Left lung (tissue), 10 donors: Measurements from ENCODE around the gene AKAP13. TPM values are rescaled to one million over a fixed set of nuclear protein-coding genes. Genes with fewer than 3 reads are reported as not detected.

Experiments used
- ATAC-seq: fragments of 200-7000 bp; cut with Tn5 transposase; one replicate; pipeline ENCODE4 v1.9.1; 2020; ENCODE audit warnings: moderate library complexity
- DNase-seq, 4 donors: peaks; one replicate each; pipeline ENCODE4 v3.0.0-alpha.2; 2013 to 2020
- H3K27ac ChIP-seq, 2 donors: fragments of 200-600 bp; sonication (generic) in 1 of 2; one replicate each; pipeline versions ENCODE4 v1.5.0 to v1.8.0; 2020 to 2021
- H3K27me3 ChIP-seq, 2 donors: fragments of 200-600 bp; sonication (generic) in 1 of 2; one replicate each; pipeline versions ENCODE4 v1.5.0 to v1.8.0; 2020 to 2021
- H3K36me3 ChIP-seq, 2 donors: fragments of 200-600 bp; sonication (generic) in 1 of 2; one replicate each; pipeline versions ENCODE4 v1.5.0 to v1.8.0; 2020 to 2021
- H3K4me1 ChIP-seq, 2 donors: fragments of 200-600 bp; one replicate each; pipeline ENCODE4 v1.8.0; 2021
- H3K4me3 ChIP-seq, 2 donors: fragments of 200-600 bp; sonication (generic) in 1 of 2; one replicate each; pipeline versions ENCODE4 v1.5.0 to v1.8.0; 2020 to 2021; ENCODE audit warnings: mild to moderate bottlenecking in 1 of 2
- H3K9me3 ChIP-seq, 2 donors: fragments of 200-600 bp; sonication (generic) in 1 of 2; one replicate each; pipeline versions ENCODE4 v1.5.0 to v1.8.0; 2020 to 2021
- CTCF ChIP-seq, 2 donors: fragments of 200-600 bp; sonication (generic) in 1 of 2; IDR thresholded peaks; one replicate each; pipeline versions ENCODE4 v1.5.0 to v1.8.0; 2021; ENCODE audit warnings: antibody characterized with exemption in 2 of 2
- intact Hi-C, 2 donors: fragments of 100-400 bp; cut with DNase I; formaldehyde crosslinking; loops; one replicate each; pipeline versions ENCODE4 v1.11.2 to v1.14.2; 2022
- polyA plus RNA-seq, 6 donors: library from polyadenylated mRNA; unstranded; fragments of 120-200 nt; gene quantifications; one replicate each; pipeline ENCODE4 v1.2.1, GENCODE V29; 2013; ENCODE audit not compliant: insufficient read length in 6 of 6
- total RNA-seq, 2 donors: library from RNA; stranded (reverse); fragmentation: NEBNext Ultra II Directional; extraction: Animal tissue kit (Norgen Biotek cat#: 25700); gene quantifications; one replicate each; pipeline ENCODE4 v1.2.1, GENCODE V29; 2021
- donor health status: DM: no; HTN: yes; CAD: no.
- donor health status: DM: no; HTN: no; CAD: no.

Gene AKAP13
- total and polyA plus RNA-seq, 8 donors, result 93.6 to 346 (median 102) TPM

- Histone ChIP-seq H3K4me1 (peaks cover 10 to 34% of the 10 kb centered on the region in 2 donors), H3K27ac (peak overlapping the region; percentile 90 to 96), H3K36me3 (no peaks in the 10 kb centered on the region), H3K9me3 (no peaks in the 10 kb centered on the region), H3K4me3 (peak overlapping the region; percentile 73 to 79), H3K27me3 (peaks cover 0 to 7% of the 10 kb centered on the region in 2 donors)
- peak in 2 of 4 donors; percentile 53 to 90 for DNase-seq
- TF ChIP-seq CTCF (IDR thresholded peaks at IDR 0.05), result no peak
- intact Hi-C loops, result no loop called here
- ATAC-seq, result peak; percentile 66
Measured at GRCh38 chr15:85380812-85381642, 624 bp downstream of the AKAP13 start.

DNA sequence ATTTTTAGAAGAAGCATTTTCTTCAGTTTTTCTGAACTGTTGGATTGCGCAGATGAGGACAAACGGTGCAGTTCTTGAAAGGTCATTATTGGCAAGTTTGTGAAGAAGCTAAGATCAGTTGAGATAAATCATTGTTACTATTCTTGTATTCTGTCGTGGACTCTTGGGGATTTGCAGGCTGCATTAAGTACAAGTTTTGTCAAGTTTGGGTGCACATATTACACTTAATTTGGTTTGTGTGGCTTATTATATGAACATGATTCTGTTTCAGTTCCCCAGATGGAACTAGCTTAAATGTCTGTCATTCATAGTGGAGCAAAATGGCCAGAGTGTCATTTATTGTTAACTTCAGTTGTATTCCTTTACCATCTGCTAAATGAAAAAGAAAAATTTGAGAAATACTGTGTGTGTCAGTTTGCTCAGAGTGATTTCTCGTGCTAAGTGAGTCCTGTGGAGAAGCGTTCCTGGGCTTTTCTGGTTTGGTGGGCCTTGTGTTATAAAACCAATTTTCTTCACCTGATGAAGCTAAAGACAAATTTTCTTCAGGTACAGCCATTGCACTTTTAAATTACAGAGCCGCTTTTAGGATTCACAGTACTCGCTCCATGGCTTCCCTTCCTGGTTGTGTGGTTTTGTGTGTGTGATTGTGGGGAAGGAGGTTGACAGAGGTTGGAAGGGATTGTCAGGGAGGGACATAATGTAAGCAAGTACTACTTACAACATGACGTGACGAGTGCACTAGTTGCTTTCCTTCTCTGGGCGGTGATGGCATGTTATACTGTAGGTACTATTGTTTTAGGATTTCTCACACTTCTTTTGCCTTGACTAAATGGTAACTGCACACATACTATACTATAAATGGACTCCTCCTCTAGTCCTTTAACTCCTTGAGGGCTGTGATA lies 1.7 kb downstream of the AKAP13 start:
- peaks cover 0 to 7% of the 10 kb centered on the region in 2 donors for H3K27me3 ChIP-seq
- H3K9me3 ChIP-seq, result no peaks in the 10 kb centered on the region
- H3K4me3 ChIP-seq, result peak overlapping the region; percentile 73 to 79
- no peak for TF ChIP-seq CTCF (IDR thresholded peaks at IDR 0.05)
- ATAC-seq (no peak), DNase-seq (no peak)
- H3K4me1 ChIP-seq, result peaks cover 10 to 34% of the 10 kb centered on the region in 2 donors
- no peaks in the 10 kb centered on the region for H3K36me3 ChIP-seq
- intact Hi-C loops, result no loop called here
- H3K27ac ChIP-seq, result peak overlapping the region; percentile 90 to 96

GRCh38 chr15:85382942-85383341 lies 2.5 kb downstream of the AKAP13 start:
- ATAC-seq (no peak), DNase-seq (no peak)
- Histone ChIP-seq H3K27me3 (peaks cover 0 to 7% of the 10 kb centered on the region in 2 donors), H3K36me3 (no peaks in the 10 kb centered on the region), H3K4me1 (peaks cover 10 to 42% of the 10 kb centered on the region in 2 donors), H3K4me3 (peak overlapping the region in 1 of 2 donors; percentile 73), H3K9me3 (no peaks in the 10 kb centered on the region), H3K27ac (no peak overlapping the region)
- intact Hi-C loops, result no loop called here
- no peak for TF ChIP-seq CTCF (IDR thresholded peaks at IDR 0.05)

DNA sequence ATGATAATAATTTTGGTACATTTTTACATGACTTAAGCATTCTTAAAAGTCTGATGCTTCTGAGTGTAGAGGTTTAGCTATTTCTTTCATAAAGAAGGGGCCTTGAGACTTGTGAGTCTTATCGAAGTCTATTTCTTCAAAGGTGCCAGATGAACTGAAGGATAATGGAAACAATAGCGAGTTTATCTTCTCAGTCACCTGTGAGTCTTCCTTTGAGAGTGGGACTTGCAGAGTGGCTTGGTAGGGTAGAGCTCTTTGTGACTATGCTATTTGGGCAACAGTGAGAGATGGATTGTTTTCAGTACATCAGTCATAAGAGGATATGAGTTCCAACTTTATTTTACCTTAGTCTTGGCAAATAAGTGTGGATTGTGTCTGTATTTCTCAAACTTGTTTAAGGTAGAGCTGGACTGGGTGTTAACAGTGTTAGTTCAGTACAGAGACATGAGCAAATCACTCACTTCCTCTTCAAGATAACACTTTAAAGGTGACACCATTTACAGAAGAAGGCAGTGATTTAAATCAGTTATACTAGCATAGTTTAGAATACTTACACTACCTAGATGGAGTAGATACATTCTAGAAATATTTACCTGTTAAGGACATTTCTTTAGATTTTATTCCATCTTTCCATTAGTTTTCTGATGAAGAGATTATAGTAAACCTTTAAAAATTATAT lies 3.2 kb downstream of the AKAP13 start:
- no peak for TF ChIP-seq CTCF (IDR thresholded peaks at IDR 0.05)
- DNase-seq, result no peak
- H3K9me3 ChIP-seq, result no peaks in the 10 kb centered on the region
- intact Hi-C loops, result no loop called here
- no peak overlapping the region for H3K27ac ChIP-seq
- no peaks in the 10 kb centered on the region for H3K36me3 ChIP-seq
- H3K4me3 ChIP-seq, result no peak overlapping the region
- no peak for ATAC-seq
- H3K27me3 ChIP-seq, result peaks cover 0 to 7% of the 10 kb centered on the region in 2 donors
- H3K4me1 ChIP-seq, result peaks cover 15 to 44% of the 10 kb centered on the region in 2 donors
